Neural crest cell (in vitro differentiated cells): ENCODE measurements around the gene EAF2. TPM values are rescaled to one million over a fixed set of nuclear protein-coding genes. Genes with fewer than 3 reads are reported as not detected.

ENCODE experiments used
- DNase-seq: peaks from one replicate; pipeline ENCODE4 v3.0.0; 2021; ENCODE audit warnings: low read depth, mixed read lengths, low spot score
- H3K27ac Mint-ChIP-seq: one replicate; pipeline ENCODE4 v1.8.0; 2021; ENCODE audit warnings: mild to moderate bottlenecking, mixed read lengths; ENCODE audit not compliant: unreplicated experiment
- H3K27me3 Mint-ChIP-seq: 2 replicates; pipeline ENCODE4 v1.8.0; 2021; ENCODE audit warnings: low read depth, mild to moderate bottlenecking, mixed read lengths
- H3K36me3 Mint-ChIP-seq: 2 replicates; pipeline ENCODE4 v1.8.0; 2021; ENCODE audit warnings: low read depth, mild to moderate bottlenecking, mixed read lengths
- H3K4me1 Mint-ChIP-seq: 2 replicates; pipeline ENCODE4 v1.8.0; 2021; ENCODE audit warnings: mixed read lengths
- H3K4me3 Mint-ChIP-seq: one replicate; pipeline ENCODE4 v1.8.0; 2021; ENCODE audit warnings: mild to moderate bottlenecking, mixed read lengths
- H3K9me3 Mint-ChIP-seq: 2 replicates; pipeline ENCODE4 v1.8.0; 2021; ENCODE audit warnings: mixed read lengths
- total RNA-seq: library from RNA; stranded (reverse); gene quantifications from 2 replicates; pipeline ENCODE4 v1.2.1, GENCODE V29; 2021
- TF ChIP-seq, protein P1 (sequence below): fragments of 200-600 bp; sonication (generic); conservative IDR thresholded peaks from 2 replicates; pipeline ENCODE4 v1.5.0; 2021; ENCODE audit warnings: antibody characterized with exemption, mild to moderate bottlenecking

The EAF2 gene
- total RNA-seq, 1 donor from 2014 or later, result 4.0 TPM

DNA sequence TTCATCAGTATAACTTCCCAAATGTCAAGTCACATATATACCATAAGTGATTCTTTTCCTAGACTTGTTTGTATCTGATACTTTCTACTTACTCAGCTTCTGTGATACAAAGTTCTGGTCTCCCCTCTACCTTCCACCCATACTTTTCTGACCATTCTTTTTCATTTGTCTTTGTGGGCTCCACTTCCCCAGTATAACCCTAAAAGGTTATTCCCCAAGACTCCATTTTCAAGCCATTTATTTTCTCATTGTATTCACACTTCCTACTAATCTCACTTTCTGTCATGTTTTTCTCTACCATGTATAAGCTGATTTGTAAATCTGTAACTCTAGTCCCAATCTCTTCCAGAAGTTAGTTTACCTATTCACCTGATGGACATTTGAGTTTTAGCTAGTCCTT lies 34.1 kb upstream of the EAF2 start:
- Mint-ChIP-seq H3K27me3 (no peaks in the 10 kb centered on the region), H3K9me3 (no peaks in the 10 kb centered on the region), H3K4me3 (no peak overlapping the region), H3K36me3 (peaks cover 12% of the 10 kb centered on the region), H3K27ac (no peak overlapping the region), H3K4me1 (no peaks in the 10 kb centered on the region)
- TF ChIP-seq, protein P1, sequence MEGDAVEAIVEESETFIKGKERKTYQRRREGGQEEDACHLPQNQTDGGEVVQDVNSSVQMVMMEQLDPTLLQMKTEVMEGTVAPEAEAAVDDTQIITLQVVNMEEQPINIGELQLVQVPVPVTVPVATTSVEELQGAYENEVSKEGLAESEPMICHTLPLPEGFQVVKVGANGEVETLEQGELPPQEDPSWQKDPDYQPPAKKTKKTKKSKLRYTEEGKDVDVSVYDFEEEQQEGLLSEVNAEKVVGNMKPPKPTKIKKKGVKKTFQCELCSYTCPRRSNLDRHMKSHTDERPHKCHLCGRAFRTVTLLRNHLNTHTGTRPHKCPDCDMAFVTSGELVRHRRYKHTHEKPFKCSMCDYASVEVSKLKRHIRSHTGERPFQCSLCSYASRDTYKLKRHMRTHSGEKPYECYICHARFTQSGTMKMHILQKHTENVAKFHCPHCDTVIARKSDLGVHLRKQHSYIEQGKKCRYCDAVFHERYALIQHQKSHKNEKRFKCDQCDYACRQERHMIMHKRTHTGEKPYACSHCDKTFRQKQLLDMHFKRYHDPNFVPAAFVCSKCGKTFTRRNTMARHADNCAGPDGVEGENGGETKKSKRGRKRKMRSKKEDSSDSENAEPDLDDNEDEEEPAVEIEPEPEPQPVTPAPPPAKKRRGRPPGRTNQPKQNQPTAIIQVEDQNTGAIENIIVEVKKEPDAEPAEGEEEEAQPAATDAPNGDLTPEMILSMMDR, result no peak
- DNase-seq, result no peak

DNA sequence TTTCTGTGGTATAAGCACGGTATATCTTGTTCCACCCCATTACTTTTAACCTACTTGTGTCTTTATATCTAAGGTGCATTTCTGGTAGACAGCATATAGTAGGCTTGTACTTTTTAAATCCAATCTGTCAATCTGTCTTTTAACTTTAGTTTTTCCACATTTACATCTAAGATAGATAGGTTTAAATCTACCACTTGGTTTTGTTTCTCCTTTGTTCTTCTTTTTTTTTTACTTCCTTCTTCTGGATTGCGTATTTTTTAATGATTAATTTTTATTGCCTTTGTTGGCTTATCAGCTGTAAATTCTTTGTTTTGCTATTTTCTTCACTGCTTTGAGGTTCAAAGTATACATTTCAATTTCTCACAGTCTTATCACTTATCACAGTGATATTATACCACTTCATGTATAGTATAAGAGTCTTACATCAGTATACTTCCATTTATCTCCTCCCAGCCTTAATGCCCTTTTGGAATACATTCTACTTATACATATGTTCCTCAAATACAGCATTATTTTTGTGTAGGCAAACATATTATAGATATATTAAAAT lies 31.2 kb upstream of the EAF2 start:
- DNase-seq, result no peak
- Mint-ChIP-seq H3K27me3 (no peaks in the 10 kb centered on the region), H3K9me3 (no peaks in the 10 kb centered on the region), H3K4me3 (no peak overlapping the region), H3K27ac (no peak overlapping the region), H3K36me3 (peaks cover 16% of the 10 kb centered on the region), H3K4me1 (no peaks in the 10 kb centered on the region)
- TF ChIP-seq, protein P1, result no peak

DNA sequence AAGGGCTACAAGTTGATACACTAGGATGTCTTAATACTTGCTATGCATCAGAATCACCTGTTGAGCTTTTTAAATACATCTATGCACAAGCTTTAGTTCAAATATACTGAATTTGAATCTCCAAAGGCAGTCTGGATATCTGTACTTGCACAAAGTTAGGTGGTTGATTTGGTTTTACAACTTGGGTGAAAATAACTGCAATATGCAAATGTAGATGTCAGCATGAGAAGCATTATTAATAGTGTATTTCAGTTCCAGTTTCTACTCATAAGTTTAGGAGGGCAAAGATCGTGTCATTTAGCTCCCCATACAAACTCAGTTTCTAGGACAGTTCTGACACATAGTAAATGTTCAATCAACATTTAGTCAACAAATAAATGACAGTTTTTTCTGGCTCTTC lies 25.8 kb upstream of the EAF2 start:
- Mint-ChIP-seq H3K27me3 (no peaks in the 10 kb centered on the region), H3K4me1 (no peaks in the 10 kb centered on the region), H3K9me3 (peaks cover 5% of the 10 kb centered on the region), H3K27ac (no peak overlapping the region), H3K4me3 (no peak overlapping the region), H3K36me3 (peaks cover 25% of the 10 kb centered on the region)
- DNase-seq, result no peak
- TF ChIP-seq, protein P1, result no peak

DNA sequence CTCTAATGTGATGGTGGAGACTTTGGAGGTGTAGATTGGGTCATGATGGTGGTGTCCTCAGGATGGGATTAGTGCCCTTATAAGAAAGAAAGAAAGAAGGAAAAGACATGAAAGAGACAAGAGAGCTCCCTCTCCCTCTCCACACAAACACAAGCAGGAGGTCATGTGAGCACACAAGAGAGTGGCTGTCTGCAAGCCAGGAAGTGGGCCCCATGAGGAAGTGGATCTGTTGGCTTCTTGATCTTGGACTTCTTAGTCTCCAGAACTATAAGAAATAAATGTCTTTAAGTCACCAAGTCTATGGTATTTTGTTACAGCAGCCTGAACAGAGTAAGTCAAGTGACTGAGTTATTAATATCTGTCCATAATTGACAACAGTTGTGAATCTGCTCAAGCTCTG lies 17.3 kb upstream of the EAF2 start:
- H3K4me3 Mint-ChIP-seq, result no peak overlapping the region
- H3K36me3 Mint-ChIP-seq, result peaks cover 71% of the 10 kb centered on the region
- H3K27me3 Mint-ChIP-seq, result no peaks in the 10 kb centered on the region
- no peak for DNase-seq
- no peak overlapping the region for H3K27ac Mint-ChIP-seq
- TF ChIP-seq, protein P1, result no peak
- peaks cover 23% of the 10 kb centered on the region for H3K9me3 Mint-ChIP-seq
- H3K4me1 Mint-ChIP-seq, result no peaks in the 10 kb centered on the region

GRCh38 chr3:121818578-121818977 lies 16.4 kb upstream of the EAF2 start:
- Mint-ChIP-seq H3K9me3 (peaks cover 28% of the 10 kb centered on the region), H3K27ac (no peak overlapping the region), H3K27me3 (no peaks in the 10 kb centered on the region), H3K36me3 (peaks cover 73% of the 10 kb centered on the region), H3K4me3 (no peak overlapping the region), H3K4me1 (no peaks in the 10 kb centered on the region)
- TF ChIP-seq, protein P1, result no peak
- no peak for DNase-seq

DNA sequence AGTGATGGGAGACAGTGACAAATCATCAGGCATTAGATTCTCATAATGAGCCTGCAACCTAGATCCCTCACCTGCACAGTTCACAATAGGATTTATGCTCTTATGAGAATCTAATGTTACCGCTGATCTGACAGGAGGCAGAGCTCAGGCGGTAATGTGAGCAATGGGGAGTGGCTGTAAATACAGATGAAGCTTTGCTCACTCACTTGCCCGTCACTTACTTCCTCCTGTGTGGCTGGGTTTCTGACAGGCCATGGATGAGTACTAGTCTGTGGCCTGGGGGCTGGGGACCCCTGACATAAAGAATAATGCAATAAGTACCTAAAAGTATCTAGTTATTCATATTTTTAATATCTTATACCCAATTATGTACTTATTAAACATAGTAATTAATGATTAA lies 15.8 kb upstream of the EAF2 start:
- Mint-ChIP-seq H3K4me1 (no peaks in the 10 kb centered on the region), H3K4me3 (no peak overlapping the region), H3K27me3 (no peaks in the 10 kb centered on the region), H3K36me3 (peaks cover 72% of the 10 kb centered on the region), H3K9me3 (peaks cover 23% of the 10 kb centered on the region), H3K27ac (no peak overlapping the region)
- DNase-seq, result no peak
- TF ChIP-seq, protein P1, result no peak
